ENCODE results near the gene HOXA11. TPM values are rescaled to one million over a fixed set of nuclear protein-coding genes. Genes with fewer than 3 reads are reported as not detected.

The HOXA11 gene
- polyA plus RNA-seq, 1 donor from 2014 or later = not detected

DNA sequence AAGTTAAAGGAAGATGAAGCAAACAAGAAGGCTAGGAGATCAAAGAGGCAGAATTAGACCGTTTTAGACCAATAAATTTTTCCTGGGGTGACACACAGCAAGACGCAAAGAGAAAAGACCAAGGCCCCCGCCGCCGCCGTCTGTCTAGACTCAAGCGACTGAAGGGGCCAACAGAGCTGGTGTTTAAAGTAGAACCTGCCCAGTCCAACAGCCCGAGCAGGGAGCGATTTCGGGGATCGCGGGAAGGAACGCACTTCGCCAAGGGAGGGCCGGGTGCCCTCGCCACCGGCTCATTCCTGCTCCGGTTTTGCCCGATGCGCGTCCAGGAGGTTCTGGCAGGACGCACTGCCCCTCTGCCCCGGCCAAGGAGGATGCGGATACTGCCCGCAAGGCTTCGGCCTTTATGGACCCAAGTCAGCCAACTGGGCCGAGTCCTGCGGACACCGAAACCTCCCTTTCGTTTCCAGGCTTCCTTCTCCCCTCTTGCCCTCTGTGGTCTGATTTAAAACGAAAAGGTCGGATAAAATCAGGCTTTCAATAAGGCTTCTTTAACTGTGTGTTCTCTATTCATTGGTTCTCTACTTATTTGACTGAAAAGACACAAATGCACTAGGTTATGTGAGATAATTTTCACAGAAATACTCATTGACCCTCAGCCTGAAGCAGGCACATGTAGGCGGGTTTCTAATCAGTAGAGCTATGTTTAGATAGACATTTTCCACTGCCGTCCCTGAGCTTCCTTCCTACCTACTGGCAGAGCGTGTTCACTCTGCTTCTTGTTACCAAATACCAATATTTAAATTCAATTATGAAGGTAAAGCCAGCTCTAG lies 26.4 kb downstream of the HOXA11 start:
- Histone ChIP-seq H3K9me3 (ENCODE audit: low read length) (peaks cover 29% of the 10 kb centered on the region), H3K4me2 (ENCODE audit: low read length) (no peak overlapping the region), H3F3A (ENCODE audit: insufficient read depth, low read length, poor library complexity, severe bottlenecking) (no peaks in the 10 kb centered on the region), H3K36me3 (ENCODE audit: insufficient read depth, low read length) (no peaks in the 10 kb centered on the region), H3K9me2 (ENCODE audit: insufficient read depth, low read length) (no peaks in the 10 kb centered on the region), H3K27me3 (ENCODE audit: insufficient read depth, low read depth, low read length) (peaks cover 99% of the 10 kb centered on the region), H3K79me2 (replicated peaks; ENCODE audit: insufficient read depth, low read length) (no peaks in the 10 kb centered on the region), H3K27ac (ENCODE audit: low read length) (no peak overlapping the region), H3K4me3 (ENCODE audit: low read length) (no peak overlapping the region), H2AFZ (ENCODE audit: low read depth, low read length) (no peak overlapping the region), H3K9ac (ENCODE audit: low read length) (no peak overlapping the region), H4K20me1 (ENCODE audit: insufficient read depth) (no peaks in the 10 kb centered on the region)
- TF ChIP-seq POLR2AphosphoS5 (IDR thresholded peaks at IDR 0.05) = peak; percentile 5
- TF ChIP-seq, protein P1, sequence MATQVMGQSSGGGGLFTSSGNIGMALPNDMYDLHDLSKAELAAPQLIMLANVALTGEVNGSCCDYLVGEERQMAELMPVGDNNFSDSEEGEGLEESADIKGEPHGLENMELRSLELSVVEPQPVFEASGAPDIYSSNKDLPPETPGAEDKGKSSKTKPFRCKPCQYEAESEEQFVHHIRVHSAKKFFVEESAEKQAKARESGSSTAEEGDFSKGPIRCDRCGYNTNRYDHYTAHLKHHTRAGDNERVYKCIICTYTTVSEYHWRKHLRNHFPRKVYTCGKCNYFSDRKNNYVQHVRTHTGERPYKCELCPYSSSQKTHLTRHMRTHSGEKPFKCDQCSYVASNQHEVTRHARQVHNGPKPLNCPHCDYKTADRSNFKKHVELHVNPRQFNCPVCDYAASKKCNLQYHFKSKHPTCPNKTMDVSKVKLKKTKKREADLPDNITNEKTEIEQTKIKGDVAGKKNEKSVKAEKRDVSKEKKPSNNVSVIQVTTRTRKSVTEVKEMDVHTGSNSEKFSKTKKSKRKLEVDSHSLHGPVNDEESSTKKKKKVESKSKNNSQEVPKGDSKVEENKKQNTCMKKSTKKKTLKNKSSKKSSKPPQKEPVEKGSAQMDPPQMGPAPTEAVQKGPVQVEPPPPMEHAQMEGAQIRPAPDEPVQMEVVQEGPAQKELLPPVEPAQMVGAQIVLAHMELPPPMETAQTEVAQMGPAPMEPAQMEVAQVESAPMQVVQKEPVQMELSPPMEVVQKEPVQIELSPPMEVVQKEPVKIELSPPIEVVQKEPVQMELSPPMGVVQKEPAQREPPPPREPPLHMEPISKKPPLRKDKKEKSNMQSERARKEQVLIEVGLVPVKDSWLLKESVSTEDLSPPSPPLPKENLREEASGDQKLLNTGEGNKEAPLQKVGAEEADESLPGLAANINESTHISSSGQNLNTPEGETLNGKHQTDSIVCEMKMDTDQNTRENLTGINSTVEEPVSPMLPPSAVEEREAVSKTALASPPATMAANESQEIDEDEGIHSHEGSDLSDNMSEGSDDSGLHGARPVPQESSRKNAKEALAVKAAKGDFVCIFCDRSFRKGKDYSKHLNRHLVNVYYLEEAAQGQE (IDR thresholded peaks at IDR 0.05; ENCODE audit: borderline replicate concordance) = no peak

DNA sequence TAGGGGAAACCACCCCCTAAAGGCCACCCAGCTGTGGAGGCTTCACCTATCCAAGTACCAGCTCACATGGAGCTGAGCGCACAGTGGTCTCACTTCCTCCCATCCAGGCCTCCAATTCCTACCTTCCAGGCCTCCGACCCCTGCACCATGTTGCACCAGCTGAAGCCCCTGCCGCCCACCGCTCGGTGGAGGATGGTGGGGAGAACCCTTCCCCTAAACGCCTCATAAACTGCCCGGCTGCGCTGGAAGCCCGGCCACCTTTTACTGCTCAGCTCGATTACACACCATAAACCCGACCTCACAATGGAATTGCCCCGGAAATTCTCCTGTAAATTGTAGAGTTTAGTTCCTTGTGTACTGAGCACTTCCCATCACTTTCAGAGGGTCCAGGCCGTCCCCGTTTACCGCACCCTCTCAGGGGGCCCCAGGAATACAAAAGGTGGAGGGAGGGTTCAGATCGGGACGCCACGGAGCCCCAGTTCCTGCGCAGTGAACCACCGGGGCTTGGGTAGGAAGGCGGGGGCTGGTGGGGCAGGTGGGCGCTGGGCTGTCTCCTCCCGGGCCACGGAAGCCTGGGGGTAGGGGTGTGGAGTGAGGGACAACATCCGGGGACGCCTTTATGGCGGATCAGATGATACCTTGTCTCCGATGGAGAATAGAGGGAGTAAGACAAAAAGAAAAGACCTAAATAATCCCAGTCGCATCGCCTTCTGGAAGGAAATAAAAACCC lies 27.2 kb downstream of the HOXA11 start:
- H3K27ac ChIP-seq (ENCODE audit: low read length) = no peak overlapping the region
- H3K9me2 ChIP-seq (ENCODE audit: insufficient read depth, low read length) = no peaks in the 10 kb centered on the region
- H3K4me2 ChIP-seq (ENCODE audit: low read length) = no peak overlapping the region
- no peaks in the 10 kb centered on the region for H3F3A ChIP-seq (ENCODE audit: insufficient read depth, low read length, poor library complexity, severe bottlenecking)
- H3K36me3 ChIP-seq (ENCODE audit: insufficient read depth, low read length) = no peaks in the 10 kb centered on the region
- H3K4me3 ChIP-seq (ENCODE audit: low read length) = no peak overlapping the region
- peaks cover 99% of the 10 kb centered on the region for H3K27me3 ChIP-seq (ENCODE audit: insufficient read depth, low read depth, low read length)
- H3K79me2 ChIP-seq (replicated peaks; ENCODE audit: insufficient read depth, low read length) = no peaks in the 10 kb centered on the region
- H3K9me3 ChIP-seq (ENCODE audit: low read length) = peaks cover 29% of the 10 kb centered on the region
- no peak overlapping the region for H2AFZ ChIP-seq (ENCODE audit: low read depth, low read length)
- TF ChIP-seq EP300 (conservative IDR thresholded peaks at IDR 0.05; ENCODE audit: poor library complexity, severe bottlenecking) = no peak
- TF ChIP-seq, protein P2, sequence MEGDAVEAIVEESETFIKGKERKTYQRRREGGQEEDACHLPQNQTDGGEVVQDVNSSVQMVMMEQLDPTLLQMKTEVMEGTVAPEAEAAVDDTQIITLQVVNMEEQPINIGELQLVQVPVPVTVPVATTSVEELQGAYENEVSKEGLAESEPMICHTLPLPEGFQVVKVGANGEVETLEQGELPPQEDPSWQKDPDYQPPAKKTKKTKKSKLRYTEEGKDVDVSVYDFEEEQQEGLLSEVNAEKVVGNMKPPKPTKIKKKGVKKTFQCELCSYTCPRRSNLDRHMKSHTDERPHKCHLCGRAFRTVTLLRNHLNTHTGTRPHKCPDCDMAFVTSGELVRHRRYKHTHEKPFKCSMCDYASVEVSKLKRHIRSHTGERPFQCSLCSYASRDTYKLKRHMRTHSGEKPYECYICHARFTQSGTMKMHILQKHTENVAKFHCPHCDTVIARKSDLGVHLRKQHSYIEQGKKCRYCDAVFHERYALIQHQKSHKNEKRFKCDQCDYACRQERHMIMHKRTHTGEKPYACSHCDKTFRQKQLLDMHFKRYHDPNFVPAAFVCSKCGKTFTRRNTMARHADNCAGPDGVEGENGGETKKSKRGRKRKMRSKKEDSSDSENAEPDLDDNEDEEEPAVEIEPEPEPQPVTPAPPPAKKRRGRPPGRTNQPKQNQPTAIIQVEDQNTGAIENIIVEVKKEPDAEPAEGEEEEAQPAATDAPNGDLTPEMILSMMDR (IDR thresholded peaks at IDR 0.05; ENCODE audit: poor library complexity, severe bottlenecking) = no peak
- TF ChIP-seq MXI1 (conservative IDR thresholded peaks at IDR 0.05; ENCODE audit: poor library complexity, severe bottlenecking) = no peak
- no peak for TF ChIP-seq TAF1 (IDR thresholded peaks at IDR 0.05; ENCODE audit: low read depth)
- no peak for TF ChIP-seq RAD21 (conservative IDR thresholded peaks at IDR 0.05)
- TF ChIP-seq, protein P1 (IDR thresholded peaks at IDR 0.05; ENCODE audit: borderline replicate concordance) = no peak
- TF ChIP-seq EZH2 (IDR thresholded peaks at IDR 0.05; ENCODE audit: borderline replicate concordance, insufficient read depth, low read length, poor library complexity, severe bottlenecking) = no peak
- no peak for TF ChIP-seq POLR2AphosphoS5 (IDR thresholded peaks at IDR 0.05)
- no peak for TF ChIP-seq SMC3 (conservative IDR thresholded peaks at IDR 0.05; ENCODE audit: poor library complexity)
- H4K20me1 ChIP-seq (ENCODE audit: insufficient read depth) = no peaks in the 10 kb centered on the region
- H3K9ac ChIP-seq (ENCODE audit: low read length) = no peak overlapping the region
